GM12874 (cell line): ENCODE results near the gene CAPN11.

Experiments used
- CTCF ChIP-seq: IDR thresholded peaks from 2 replicates; pipeline ENCODE4 v1.5.1; 2011; ENCODE audit warnings: low read depth, mild to moderate bottlenecking, control low read depth, low read length, moderate library complexity; ENCODE audit not compliant: insufficient read depth

The CAPN11 gene

DNA sequence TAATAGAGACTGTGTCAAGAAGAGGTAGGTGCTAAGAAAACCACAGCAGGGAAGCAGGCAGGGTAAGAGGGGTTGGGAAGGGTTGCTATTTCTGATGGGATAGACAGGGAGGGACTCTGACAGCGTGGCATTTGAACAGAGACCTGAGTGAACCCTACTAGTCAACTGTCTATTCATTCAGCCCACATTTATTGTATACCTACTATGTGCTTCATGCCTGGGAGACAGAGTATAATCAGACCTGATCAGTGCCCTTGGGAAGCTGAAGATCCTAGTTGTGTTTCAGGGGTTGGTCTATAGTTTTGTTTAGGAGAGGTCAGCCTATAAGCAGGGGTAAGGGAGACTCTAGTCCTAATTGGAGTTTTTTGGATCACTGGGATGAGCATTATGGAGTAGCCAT is 14.9 kb upstream of the CAPN11 start:
- no peak for TF ChIP-seq CTCF

GRCh38 chr6:44145839-44146238 is 12.8 kb upstream of the CAPN11 start:
- TF ChIP-seq CTCF: no peak

- TF ChIP-seq CTCF: no peak
Observed at GRCh38 chr6:44146685-44147084, 11.9 kb upstream of the CAPN11 start.

GRCh38 chr6:44147256-44147655 is 11.4 kb upstream of the CAPN11 start:
- TF ChIP-seq CTCF: no peak

- TF ChIP-seq CTCF: no peak
Observed at GRCh38 chr6:44148306-44148705, 10.3 kb upstream of the CAPN11 start.

DNA sequence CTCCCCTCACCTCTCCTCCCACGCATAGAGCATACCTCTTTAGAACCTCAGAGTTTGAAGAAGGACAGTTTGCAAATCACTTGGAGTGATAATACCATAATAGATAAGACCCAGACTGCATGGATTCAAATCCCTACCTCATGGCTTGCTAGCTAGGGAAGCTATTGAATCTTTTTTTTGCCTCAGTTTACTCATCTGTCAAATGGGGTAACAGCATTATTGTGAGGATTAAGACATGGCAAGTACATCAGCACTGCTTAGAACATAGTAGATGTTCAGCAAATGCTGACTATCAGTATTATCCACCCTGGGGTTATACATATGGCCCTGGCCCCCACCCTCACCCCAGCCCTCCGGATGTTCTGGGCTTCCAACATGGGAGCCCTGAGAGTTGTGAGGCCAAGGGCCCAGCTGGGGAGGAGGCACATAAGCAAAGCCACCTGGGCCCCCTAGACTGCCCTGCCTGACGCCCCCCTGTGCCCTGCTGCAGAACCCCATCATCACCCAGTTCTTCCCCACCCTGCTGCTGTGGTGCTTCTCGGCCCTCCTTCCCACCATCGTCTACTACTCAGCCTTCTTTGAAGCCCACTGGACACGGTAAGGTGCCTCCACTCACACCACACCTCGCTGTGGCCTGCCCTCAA is 9.1 kb upstream of the CAPN11 start:
- TF ChIP-seq CTCF: no peak

DNA sequence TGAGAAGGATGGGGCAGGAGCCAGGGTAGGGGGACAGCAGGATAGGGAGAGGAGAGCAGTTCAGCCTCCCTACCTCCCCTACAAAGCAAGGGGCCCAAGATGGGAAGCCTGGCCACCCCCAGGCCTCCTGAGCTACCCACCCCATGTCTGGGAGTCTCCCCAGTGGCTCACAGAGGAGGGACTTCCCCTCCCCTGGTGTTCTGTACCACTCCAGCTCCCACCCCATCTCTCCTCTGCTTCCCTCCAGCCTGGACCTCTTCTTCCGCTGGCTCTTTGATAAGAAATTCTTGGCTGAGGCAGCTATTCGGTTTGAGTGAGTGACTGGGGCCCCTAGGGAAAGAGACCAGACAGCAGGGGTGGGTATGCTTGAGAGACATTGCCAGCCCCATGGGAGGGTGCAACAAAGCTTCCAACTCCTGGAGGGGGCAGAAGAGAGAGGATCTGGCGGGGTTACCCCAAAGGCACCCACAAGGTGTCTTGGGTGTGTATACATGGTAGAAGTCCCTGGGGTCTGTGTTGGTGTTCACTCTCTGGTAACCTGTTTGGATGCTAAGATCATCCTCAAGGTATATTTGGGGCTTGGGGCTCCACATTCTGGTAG is 8.2 kb upstream of the CAPN11 start:
- TF ChIP-seq CTCF: no peak
